ENCODE results near the gene AURKAIP1.

AURKAIP1 gene

DNA sequence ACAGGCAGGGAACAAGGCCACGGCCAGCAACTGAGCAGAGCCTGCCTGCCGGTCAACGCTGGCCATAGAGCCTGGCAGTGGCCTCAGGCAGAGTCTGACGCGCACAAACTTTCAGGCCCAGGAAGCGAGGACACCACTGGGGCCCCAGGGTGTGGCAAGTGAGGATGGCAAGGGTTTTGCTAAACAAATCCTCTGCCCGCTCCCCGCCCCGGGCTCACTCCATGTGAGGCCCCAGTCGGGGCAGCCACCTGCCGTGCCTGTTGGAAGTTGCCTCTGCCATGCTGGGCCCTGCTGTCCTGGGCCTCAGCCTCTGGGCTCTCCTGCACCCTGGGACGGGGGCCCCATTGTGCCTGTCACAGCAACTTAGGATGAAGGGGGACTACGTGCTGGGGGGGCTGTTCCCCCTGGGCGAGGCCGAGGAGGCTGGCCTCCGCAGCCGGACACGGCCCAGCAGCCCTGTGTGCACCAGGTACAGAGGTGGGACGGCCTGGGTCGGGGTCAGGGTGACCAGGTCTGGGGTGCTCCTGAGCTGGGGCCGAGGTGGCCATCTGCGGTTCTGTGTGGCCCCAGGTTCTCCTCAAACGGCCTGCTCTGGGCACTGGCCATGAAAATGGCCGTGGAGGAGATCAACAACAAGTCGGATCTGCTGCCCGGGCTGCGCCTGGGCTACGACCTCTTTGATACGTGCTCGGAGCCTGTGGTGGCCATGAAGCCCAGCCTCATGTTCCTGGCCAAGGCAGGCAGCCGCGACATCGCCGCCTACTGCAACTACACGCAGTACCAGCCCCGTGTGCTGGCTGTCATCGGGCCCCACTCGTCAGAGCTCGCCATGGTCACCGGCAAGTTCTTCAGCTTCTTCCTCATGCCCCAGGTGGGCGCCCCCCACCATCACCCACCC lies 43.7 kb downstream of the AURKAIP1 start, which contains the start of gene TAS1R3:
TSS of gene TAS1R3 (plus strand) at position 213 of the 898 bp plus-strand sequence. CDS start at position 279, 66 bp downstream.
- no peaks in the 10 kb centered on the region for H3K27me3 ChIP-seq (ENCODE audit: insufficient read depth, low read length, poor library complexity)
- no peak within 1 kb of the TSS for H3K4me2 ChIP-seq (ENCODE audit: insufficient read depth, low read length)
- no peak for TF ChIP-seq EZH2 (IDR thresholded peaks at IDR 0.05; ENCODE audit: borderline replicate concordance, low read depth, low read length, severe bottlenecking)
- TF ChIP-seq, protein P1, sequence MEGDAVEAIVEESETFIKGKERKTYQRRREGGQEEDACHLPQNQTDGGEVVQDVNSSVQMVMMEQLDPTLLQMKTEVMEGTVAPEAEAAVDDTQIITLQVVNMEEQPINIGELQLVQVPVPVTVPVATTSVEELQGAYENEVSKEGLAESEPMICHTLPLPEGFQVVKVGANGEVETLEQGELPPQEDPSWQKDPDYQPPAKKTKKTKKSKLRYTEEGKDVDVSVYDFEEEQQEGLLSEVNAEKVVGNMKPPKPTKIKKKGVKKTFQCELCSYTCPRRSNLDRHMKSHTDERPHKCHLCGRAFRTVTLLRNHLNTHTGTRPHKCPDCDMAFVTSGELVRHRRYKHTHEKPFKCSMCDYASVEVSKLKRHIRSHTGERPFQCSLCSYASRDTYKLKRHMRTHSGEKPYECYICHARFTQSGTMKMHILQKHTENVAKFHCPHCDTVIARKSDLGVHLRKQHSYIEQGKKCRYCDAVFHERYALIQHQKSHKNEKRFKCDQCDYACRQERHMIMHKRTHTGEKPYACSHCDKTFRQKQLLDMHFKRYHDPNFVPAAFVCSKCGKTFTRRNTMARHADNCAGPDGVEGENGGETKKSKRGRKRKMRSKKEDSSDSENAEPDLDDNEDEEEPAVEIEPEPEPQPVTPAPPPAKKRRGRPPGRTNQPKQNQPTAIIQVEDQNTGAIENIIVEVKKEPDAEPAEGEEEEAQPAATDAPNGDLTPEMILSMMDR (IDR thresholded peaks at IDR 0.05; ENCODE audit: borderline replicate concordance, extremely low read depth, low read length, poor library complexity, severe bottlenecking): no peak
- DNase-seq (no peak), ATAC-seq (ENCODE audit: insufficient read depth, low read depth) (no peak)
- no peak within 1 kb of the TSS for H3K4me3 ChIP-seq (ENCODE audit: low read depth in 1 of 2, low read length in 2 of 2)
- no peak within 1 kb of the TSS for H2AFZ ChIP-seq (ENCODE audit: low read depth, low read length)
- peaks cover 20% of the 10 kb centered on the region for H3K36me3 ChIP-seq (ENCODE audit: insufficient read depth, low read length)
- no peak within 1 kb of the TSS for H3K27ac ChIP-seq (ENCODE audit: low read length)
- no peaks in the 10 kb centered on the region for H3K9me3 ChIP-seq (ENCODE audit: insufficient read depth, low read length, severe bottlenecking)
- peaks cover 64% of the 10 kb centered on the region for H4K20me1 ChIP-seq (ENCODE audit: insufficient read depth, low read length)
- H3K4me1 ChIP-seq (ENCODE audit: insufficient read depth, low read length): peaks cover 3% of the 10 kb centered on the region
- H3K79me2 ChIP-seq (ENCODE audit: insufficient read depth, low read length): peaks cover 6% of the 10 kb centered on the region
- no peak within 1 kb of the TSS for H3K9ac ChIP-seq (ENCODE audit: low read depth, low read length)

- no peak overlapping the region for H2AFZ ChIP-seq (ENCODE audit: low read depth, low read length)
- no peaks in the 10 kb centered on the region for H3K27me3 ChIP-seq (ENCODE audit: insufficient read depth, low read length, poor library complexity)
- peaks cover 14% of the 10 kb centered on the region for H3K79me2 ChIP-seq (ENCODE audit: insufficient read depth, low read length)
- H4K20me1 ChIP-seq (ENCODE audit: insufficient read depth, low read length): peaks cover 65% of the 10 kb centered on the region
- TF ChIP-seq, protein P1 (IDR thresholded peaks at IDR 0.05; ENCODE audit: borderline replicate concordance, extremely low read depth, low read length, poor library complexity, severe bottlenecking): no peak
- no peak for TF ChIP-seq EZH2 (IDR thresholded peaks at IDR 0.05; ENCODE audit: borderline replicate concordance, low read depth, low read length, severe bottlenecking)
- H3K4me3 ChIP-seq (ENCODE audit: low read depth in 1 of 2, low read length in 2 of 2): no peak overlapping the region
- DNase-seq: no peak
- H3K4me1 ChIP-seq (ENCODE audit: insufficient read depth, low read length): peaks cover 11% of the 10 kb centered on the region
- no peak overlapping the region for H3K27ac ChIP-seq (ENCODE audit: low read length)
- no peak for ATAC-seq (ENCODE audit: insufficient read depth, low read depth)
- no peak overlapping the region for H3K9ac ChIP-seq (ENCODE audit: low read depth, low read length)
- peaks cover 20% of the 10 kb centered on the region for H3K36me3 ChIP-seq (ENCODE audit: insufficient read depth, low read length)
- H3K9me3 ChIP-seq (ENCODE audit: insufficient read depth, low read length, severe bottlenecking): no peaks in the 10 kb centered on the region
- H3K4me2 ChIP-seq (ENCODE audit: insufficient read depth, low read length): no peak overlapping the region
Measured at GRCh38 chr1:1330366-1331067, 44.5 kb downstream of the AURKAIP1 start.

- Histone ChIP-seq H3K4me2 (ENCODE audit: insufficient read depth, low read length) (no peak overlapping the region), H3K27ac (ENCODE audit: low read length) (no peak overlapping the region)
Measured at GRCh38 chr1:1329304-1330210, 45.5 kb downstream of the AURKAIP1 start.

More at GRCh38 chr1:1329304-1330210, 45.5 kb downstream of the AURKAIP1 start:
- H3K27me3 ChIP-seq (ENCODE audit: insufficient read depth, low read length, poor library complexity): no peaks in the 10 kb centered on the region
- H4K20me1 ChIP-seq (ENCODE audit: insufficient read depth, low read length): peaks cover 62% of the 10 kb centered on the region
- no peak for DNase-seq
- H3K4me1 ChIP-seq (ENCODE audit: insufficient read depth, low read length): peaks cover 18% of the 10 kb centered on the region
- no peak for ATAC-seq (ENCODE audit: insufficient read depth, low read depth)
- TF ChIP-seq, protein P1 (IDR thresholded peaks at IDR 0.05; ENCODE audit: borderline replicate concordance, extremely low read depth, low read length, poor library complexity, severe bottlenecking): no peak
- TF ChIP-seq EZH2 (IDR thresholded peaks at IDR 0.05; ENCODE audit: borderline replicate concordance, low read depth, low read length, severe bottlenecking): no peak
- no peak overlapping the region for H2AFZ ChIP-seq (ENCODE audit: low read depth, low read length)
- no peak overlapping the region for H3K9ac ChIP-seq (ENCODE audit: low read depth, low read length)
- H3K79me2 ChIP-seq (ENCODE audit: insufficient read depth, low read length): peaks cover 23% of the 10 kb centered on the region
- H3K9me3 ChIP-seq (ENCODE audit: insufficient read depth, low read length, severe bottlenecking): no peaks in the 10 kb centered on the region
- peaks cover 20% of the 10 kb centered on the region for H3K36me3 ChIP-seq (ENCODE audit: insufficient read depth, low read length)
- no peak overlapping the region for H3K4me3 ChIP-seq (ENCODE audit: low read depth in 1 of 2, low read length in 2 of 2)
